ENCODE data around the gene PTPRN2.
"Not testable (repeated sequence)": the region's sequence is repeated elsewhere in the genome, so short reads cannot be mapped to it uniquely, and the experiment has no call there.

PTPRN2 gene

DNA sequence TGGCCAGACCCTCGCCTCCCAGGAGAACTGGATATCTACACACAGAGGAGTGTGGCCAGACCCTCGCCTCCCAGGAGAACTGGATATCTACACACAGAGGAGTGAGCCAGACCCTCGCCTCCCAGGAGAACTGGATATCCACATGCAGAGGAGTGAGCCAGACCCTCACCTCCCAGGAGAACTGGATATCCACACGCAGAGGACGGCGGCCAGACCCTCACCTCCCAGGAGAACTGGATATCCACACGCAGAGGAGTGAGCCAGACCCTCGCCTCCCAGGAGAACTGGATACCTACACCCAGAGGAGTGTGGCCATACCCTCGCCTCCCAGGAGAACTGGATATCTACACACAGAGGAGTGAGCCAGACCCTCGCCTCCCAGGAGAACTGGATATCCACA, 862.3 kb downstream of the PTPRN2 start:
- DNase-seq (ENCODE audit: low read depth): not testable (repeated sequence)

- DNase-seq (ENCODE audit: low read depth): no peak
Measured at GRCh38 chr7:157723205-157723604, 864.4 kb downstream of the PTPRN2 start.

GRCh38 chr7:157722137-157723060, 865.2 kb downstream of the PTPRN2 start:
- DNase-seq (ENCODE audit: low read depth): no peak

GRCh38 chr7:157721468-157722136, 866.0 kb downstream of the PTPRN2 start:
- no peak for DNase-seq (ENCODE audit: low read depth)

- no peak for DNase-seq (ENCODE audit: low read depth)
Measured at GRCh38 chr7:157719705-157720655, 867.6 kb downstream of the PTPRN2 start.

DNA sequence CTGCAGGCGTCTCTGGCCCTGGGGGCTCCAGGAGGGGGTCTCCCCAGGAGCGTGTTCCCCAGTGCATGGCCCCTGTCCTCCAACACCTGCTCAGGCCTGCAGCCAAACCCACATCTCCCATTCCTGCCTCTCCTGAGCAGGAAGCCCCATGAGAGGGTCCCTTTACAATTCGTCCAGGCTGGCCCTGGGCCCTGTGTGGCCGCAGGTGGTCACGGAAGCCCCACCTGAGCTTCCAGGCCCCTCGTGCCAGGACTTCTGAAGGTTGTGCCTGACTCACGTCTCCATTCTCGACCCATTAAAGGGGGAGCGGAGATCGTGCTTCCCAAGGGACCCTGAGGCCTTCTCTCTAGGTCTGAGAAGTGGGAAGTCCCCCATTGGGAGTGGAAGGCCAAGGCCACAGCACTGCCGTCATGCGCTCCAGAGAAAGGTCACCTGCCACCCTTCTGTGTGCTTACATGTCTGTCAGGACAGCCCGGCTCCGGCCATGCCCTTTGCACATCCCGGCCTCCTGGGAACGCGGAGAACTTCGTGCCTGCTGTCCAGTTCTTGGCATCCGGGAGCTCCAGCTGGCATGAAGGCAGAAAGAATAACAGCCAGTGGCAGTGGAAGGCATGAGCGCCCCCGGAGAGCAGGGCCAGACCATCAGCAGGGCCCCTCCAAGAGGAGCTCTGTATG, 868.5 kb downstream of the PTPRN2 start:
- DNase-seq (ENCODE audit: low read depth): no peak

DNA sequence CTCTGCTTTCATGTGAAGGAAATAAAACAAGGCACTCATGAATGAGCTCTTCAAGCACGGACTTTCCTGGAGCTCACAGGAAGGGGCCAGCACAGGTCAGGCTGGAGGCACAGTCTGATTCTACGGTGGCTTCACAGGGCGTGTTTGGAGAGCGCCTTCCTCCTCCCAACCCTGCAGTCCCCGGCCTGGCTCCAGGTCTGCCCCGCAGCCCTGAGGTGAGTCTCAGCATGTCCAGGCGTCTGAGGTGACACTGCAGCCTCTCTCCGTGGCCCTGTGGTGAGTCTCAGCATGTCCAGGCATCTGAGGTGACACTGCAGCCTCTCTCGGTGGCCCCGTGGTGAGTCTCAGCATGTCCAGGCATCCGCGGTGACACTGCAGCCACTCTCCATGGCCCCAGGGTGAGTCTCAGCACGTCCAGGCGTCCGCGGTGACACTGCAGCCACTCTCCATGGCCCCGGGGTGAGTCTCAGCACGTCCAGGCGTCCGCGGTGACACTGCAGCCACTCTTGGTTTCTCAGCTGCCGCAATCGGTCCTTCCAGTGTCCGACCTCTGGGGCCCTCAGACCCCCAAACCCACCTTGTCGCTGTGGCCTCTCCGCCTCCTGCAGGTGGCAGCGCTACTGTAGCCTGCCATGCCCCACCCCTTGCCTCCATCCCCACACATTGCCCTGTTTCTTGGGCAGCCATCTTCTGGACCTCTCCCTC, 869.2 kb downstream of the PTPRN2 start:
- DNase-seq (ENCODE audit: low read depth): no peak

DNA sequence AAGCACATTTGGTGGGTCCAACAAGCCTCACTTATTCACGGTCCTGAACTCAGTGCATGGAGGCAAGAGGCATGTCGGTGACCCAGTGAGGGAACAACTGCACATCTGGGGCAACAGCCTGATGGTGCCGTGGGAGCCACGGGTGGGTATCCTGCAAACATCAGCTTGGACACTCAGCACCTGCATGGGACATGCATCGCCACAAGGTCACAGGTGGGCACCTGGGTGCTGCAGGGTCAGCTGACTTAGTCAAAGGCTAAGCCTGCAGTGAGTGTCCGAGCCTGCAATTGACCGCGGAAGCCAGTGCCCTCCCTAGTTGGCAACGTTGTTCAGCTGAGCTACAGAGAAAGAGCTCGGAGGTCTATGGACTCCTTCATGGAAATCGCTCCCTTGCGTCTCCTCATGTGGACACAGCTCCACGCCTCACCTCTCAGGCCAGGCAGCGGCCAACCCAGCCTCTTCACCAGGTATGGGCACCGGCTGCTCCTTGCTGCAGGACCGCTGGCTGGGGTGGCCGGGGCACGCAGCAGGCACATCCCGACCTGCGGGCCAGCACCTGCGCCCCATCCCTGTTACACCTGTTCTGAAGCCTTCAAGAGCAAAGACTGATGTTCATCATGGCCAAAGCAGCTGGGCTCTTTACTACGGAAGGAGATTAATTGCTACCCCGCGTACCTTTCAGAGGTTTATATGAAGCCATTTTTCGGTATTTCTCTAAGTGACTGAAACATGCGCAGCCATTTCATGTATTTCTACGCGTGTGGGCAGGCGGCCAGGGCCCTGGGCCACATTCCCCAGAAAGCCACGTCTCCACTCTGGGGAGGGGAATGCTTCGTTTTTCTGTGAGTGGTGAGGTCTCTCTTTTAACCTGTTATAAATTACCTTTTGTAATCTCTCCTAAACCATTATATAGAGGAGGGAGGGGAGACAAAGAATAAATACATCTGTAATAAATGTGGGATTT, 870.1 kb downstream of the PTPRN2 start:
- DNase-seq (ENCODE audit: low read depth): no peak

DNA sequence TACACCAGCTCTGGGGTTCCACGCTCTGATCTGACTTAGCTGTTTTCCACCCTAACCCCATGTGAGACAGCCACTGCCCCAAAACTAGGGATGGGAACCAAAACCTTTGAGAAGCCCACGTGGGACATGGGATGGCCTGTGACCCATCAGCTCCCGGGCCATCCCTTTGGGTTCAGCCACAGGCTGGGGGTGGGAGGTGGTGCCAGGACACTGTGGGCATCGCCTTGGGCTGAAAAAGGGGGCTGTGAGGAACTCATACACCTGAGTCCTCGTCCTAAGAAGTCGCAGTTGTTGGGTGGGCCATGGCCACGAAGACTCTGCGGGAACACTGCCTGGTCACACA, 871.7 kb downstream of the PTPRN2 start:
- no peak for DNase-seq (ENCODE audit: low read depth)

DNA sequence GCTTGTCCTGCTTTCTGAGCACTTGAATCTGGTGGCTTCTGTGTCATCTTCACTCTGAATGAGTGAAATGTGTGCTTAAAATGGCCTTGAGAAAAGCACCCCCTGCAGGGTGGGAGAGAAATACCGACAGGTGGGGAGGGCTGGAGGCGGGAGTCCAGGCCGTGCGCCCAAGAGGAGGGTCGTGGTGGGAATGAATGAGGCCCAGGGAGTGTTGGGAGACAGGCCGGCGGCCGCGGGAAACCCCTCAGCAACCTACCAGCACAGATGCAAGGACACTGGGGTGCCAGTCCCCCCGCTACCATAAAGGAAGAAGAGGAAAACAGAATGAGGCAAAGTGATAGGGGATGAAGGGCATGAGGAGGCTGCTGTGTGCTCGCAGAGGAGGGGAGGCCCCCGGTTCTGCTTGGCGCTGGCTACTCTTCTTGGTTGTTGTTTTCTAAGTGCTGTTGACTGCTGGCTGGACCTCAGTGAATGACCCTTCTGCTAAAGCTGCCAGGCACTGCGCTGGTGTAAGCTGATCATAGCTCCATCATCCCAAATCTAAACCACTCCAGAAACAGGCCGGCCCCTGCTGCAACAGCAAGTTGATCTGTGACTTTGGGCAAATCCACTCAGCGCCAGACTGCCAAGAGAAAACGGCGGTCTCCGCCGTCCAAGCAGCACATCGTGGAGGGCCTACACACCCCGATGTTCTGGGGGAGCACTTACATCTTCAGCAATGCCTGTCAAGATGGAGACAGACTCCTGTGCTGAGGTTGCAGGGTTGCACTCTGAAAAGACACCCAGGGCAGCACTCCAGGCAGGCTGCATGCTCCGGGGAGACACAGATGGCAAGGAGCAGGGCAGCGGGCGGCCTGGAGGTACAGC, 872.3 kb downstream of the PTPRN2 start:
- DNase-seq (ENCODE audit: low read depth): no peak

- no peak for DNase-seq (ENCODE audit: low read depth)
Measured at GRCh38 chr7:157714166-157715070, 873.2 kb downstream of the PTPRN2 start.

DNA sequence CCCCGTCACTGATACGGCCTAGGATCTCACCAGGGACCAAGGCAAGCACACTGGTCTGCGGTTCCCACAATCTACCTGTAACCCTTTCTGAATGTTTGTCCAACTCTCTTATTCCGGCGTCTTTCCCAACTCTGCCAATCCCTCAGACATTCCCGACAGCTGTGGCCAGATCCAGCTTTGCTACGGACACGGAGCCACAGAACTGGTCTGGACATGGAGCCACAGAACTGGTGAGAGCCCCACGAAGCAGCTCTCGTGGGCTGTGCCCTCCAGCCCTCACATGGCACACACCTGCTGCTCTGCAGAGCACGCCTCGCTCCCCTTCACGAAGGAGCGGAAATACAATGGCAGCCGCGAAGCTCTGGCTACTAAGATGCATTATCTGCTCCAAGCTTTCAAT, 874.0 kb downstream of the PTPRN2 start:
- DNase-seq (ENCODE audit: low read depth): no peak

- no peak for DNase-seq (ENCODE audit: low read depth)
Measured at GRCh38 chr7:157712666-157713235, 874.9 kb downstream of the PTPRN2 start.

GRCh38 chr7:157711353-157711888, 876.2 kb downstream of the PTPRN2 start:
- DNase-seq (ENCODE audit: low read depth): no peak

DNA sequence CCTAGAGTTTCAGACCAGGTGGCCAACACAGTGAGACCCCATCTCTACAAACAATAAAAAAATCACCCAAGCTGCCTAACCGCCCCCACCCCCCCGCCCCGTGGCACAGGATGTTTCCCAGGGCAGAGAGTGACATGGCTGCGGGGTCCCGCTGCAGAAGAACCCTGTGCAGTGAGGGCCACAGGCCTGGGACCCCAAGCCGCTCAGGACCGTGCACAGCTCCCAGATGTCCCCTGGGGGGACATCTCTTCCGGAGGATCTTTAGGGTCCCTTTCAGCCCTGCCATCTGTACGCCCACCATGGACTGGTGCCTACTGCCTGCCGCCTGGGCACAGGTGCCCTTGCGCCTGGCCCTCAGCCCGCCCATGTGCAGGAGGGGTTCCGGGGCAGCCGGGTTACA, 877.2 kb downstream of the PTPRN2 start:
- no peak for DNase-seq (ENCODE audit: low read depth)

DNA sequence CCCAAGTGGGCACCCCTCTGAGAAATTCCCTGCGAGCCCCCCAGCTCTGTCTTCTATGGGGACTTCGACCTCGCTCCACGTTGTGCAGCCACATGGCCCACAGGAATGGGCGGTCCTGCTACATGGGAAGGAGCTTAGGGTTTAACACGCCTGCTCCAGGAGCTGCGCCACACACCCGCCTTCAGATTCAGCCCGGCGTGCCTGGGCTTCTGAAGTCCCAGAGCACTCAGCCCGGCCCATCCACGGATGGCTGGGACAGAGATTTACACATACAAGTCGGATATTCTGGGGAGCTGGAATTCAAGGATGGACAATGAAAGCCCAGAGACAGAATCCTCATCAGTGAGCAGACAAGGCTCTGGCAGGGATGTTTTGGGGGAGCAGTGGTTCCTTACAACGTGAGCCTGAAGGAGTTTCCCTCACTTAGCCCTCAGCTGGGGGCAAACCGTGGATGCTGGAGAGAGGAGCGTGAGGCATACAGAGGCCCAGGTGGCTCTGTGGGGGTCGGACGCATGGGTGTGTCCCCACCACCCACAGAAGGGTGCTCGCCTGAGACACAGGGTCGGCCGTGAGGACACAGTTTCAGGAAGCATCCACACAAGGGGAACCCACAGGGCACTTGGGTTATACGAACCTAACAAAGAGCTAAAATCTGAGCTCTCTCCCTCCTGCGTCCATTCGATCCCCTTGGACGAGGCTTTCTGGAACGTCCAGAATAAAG, 877.9 kb downstream of the PTPRN2 start:
- DNase-seq (ENCODE audit: low read depth): no peak

GRCh38 chr7:157708919-157709295, 878.7 kb downstream of the PTPRN2 start:
- DNase-seq (ENCODE audit: low read depth): no peak
